HG02973 (cell line): ENCODE data around the gene PALM.
"Not testable (repeated sequence)": the region's sequence is repeated elsewhere in the genome, so short reads cannot be mapped to it uniquely, and the experiment has no call there.

ENCODE experiments used
- ATAC-seq: cut with Tn5 transposase; IDR thresholded peaks from one replicate; pipeline ENCODE4 v1.9.1; 2021; ENCODE audit warnings: moderate library complexity; ENCODE audit not compliant: unreplicated experiment

Gene PALM, protein sequence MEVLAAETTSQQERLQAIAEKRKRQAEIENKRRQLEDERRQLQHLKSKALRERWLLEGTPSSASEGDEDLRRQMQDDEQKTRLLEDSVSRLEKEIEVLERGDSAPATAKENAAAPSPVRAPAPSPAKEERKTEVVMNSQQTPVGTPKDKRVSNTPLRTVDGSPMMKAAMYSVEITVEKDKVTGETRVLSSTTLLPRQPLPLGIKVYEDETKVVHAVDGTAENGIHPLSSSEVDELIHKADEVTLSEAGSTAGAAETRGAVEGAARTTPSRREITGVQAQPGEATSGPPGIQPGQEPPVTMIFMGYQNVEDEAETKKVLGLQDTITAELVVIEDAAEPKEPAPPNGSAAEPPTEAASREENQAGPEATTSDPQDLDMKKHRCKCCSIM

GRCh38 chr19:708154-709143 is at the start of gene PALM:
Gene PALM (plus strand): TSS chr19:708935. CDS start chr19:709147, 212 bp downstream.
- ATAC-seq = no peak

DNA sequence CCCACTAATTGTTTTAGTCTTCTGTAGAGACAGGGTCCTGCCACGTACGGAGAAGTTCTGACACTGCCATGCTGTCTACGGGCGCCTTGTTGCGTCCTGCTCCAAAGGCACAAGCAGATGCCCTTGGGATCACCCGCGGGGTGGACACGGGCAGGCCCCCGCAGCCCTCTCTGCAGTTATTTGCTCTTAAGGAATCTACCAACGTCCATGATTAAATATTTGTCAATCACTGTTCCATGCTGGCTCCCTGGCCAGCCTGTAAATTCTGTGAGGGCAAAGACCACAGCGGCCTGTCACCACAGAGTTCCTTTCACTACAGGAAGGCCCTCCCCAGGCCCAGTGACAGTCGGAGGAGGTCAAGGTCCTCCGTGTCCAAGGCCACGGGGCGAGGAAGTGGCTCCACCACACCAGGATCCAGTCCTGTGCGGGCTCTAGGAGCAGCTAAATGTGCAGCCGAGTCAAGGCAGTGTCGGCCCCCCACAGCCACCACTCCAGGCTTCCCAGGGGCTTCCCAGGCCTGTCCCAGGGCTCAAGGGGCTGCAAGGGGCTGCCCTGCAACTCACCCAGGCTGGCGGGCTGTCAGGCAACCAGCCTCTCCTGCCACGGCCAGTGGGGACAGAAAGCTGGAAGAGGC is 47.8 kb upstream of the PALM start:
- ATAC-seq = no peak

DNA sequence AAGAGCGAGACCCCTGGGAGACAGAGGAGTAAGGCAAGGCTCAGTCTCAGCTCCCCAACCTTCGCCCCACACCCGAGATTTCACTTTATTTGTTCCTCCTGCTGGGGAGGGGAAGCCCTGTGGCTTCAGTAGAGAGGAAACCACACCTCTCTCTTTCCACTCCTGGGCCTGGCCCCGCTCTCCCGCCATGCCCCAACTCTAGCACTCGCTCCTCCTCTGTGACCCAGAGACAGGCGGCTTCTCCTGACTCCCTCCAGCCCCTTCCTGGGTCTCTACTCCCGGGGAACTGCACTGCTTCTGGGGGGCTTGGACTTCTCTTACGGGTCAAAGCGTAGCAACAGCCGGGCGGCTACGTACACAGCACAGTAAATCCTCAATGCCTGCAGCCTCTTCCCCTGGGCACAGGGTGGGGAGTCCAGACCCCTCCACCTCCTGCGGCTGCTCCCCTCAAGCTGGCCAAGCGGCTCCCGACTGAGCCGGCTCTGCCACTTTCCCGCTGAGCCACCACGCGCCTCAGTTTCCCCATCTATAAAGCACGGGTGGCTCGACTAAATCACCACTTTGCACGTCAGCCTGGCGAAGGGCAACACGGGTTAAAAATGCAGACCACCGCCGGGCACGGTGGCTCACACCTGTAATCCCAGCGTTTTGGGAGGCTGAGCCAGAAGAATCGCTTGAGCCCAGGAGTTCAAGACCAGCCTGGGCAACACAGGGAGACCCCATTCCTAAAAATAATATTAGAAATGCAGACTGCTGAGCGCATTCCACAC is 47.1 kb upstream of the PALM start:
- no peak for ATAC-seq

DNA sequence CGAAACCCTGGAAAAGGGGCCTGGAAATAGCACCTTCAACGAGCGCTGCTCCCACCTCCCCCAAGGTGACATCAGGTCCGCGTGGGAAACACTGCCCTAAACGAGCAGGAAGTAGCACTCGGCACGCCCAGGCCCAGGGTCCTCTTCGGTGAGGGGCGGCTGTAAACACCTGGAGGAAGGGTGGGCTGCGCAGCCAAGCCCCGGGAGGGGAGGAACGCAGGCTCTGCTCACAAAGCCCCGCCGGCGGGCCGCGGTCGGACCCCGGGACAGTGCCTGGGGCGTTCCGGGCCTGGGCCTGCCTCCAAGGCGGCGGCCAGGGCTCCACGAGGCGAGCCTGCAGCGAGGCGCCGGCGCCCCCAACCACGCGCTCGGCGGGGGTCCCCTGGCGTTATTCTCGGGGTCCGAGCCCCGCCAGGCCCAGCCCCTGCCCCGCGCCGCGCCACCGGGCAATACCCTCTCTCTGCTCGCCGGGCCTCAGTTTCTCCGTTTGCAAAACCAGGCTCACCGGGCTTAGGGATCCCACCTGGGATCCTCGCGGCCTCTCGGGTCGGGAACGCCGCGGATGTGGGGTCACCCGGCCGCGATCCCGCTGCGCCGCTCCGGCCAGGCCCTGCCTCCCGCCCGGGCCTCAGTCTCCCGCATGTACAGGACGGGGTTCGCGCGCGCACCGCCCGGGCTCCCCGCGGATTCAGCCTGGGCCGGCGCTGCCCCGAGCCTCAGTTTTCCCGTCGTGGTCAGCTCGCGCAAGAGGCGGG is 46.4 kb upstream of the PALM start:
- ATAC-seq = peak; percentile 2

GRCh38 chr19:662962-663681 is 45.6 kb upstream of the PALM start, which contains the start of gene RNF126:
Gene RNF126 (minus strand): TSS chr19:663214. CDS start chr19:663121, 93 bp downstream.
- peak; percentile 45 for ATAC-seq

DNA sequence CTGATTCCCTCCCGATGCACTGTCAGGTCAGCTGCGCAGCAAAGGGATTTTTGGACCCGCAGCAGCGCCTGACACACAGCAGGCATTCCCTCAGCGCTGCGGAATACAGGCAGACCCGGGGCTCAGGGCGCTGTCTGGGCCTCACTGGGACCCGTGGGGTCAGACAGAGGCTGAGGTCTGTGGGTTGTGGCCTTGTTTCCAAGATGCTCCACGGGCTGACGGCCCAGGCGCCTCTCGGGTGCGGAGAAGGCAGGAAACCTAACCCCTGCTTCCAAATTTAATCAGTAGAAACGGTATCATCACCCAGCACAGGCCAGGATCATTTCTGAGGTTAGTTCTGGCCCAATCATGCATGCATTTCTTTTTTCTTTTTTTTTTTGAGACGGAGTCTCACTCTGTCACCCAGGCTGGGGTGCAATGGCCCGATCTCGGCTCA is 45.0 kb upstream of the PALM start:
- ATAC-seq = no peak

- no peak for ATAC-seq
Measured at GRCh38 chr19:664913-665443, 43.8 kb upstream of the PALM start.

DNA sequence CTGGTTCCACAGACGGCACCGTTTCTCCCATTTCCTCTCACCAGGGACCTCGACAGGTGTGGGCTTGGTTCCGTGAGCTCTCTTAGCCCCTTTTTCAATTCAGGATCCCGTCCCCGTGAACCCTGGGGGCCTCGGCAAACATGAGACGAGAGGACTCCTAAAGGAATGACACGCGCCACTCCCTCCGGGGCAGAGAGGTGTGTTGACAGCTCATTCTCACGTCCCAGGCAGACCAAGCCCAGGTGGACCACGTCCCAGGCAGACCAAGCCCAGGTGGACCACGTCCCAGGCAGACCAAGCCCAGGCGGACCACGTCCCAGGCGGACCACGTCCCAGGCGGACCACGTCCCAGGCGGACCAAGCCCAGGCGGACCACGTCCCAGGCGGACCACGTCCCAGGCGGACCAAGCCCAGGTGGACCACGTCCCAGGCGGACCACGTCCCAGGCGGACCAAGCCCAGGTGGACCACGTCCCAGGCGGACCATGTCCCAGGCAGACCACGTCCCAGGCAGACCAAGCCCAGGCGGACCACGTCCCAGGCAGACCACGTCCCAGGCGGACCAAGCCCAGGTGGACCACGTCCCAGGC is 41.7 kb upstream of the PALM start:
- ATAC-seq = not testable (repeated sequence)

DNA sequence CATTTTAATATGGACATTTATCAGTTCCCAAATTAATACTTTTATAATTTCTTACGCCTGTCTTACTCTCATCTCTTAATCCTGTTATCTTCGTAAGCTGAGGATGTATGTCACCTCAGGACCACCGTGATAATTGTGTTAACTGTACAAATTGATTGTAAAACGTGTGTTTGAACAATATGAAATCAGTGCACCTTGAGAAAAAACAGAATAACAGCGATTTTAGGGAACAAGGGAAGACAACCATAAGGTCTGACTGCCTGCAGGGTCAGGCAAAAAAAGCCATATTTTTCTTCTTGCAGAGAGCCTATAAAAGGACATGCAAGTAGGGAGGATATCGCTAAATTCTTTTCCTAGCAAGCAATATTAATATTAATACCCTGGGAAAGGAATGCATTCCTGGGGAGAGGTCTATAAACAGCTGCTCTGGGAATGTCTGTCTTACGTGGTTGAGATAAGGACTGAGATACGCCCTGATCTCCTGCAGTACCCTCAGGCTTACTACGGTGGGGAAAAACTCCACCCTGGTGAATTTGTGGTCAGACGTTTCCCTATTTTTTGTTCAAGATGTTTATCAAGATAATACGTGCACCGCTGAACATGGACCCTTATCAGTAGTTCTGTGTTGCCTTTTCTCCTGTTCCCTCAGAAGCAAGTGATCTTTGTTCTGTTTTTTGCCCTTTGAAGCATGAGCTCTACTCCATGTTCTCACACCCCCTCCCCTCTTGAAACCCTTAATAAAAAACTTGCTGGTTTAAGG is 39.9 kb upstream of the PALM start:
- not testable (repeated sequence) for ATAC-seq

- no peak for ATAC-seq
Measured at GRCh38 chr19:670609-671075, 38.1 kb upstream of the PALM start.

- no peak for ATAC-seq
Measured at GRCh38 chr19:674282-675151, 34.2 kb upstream of the PALM start.

DNA sequence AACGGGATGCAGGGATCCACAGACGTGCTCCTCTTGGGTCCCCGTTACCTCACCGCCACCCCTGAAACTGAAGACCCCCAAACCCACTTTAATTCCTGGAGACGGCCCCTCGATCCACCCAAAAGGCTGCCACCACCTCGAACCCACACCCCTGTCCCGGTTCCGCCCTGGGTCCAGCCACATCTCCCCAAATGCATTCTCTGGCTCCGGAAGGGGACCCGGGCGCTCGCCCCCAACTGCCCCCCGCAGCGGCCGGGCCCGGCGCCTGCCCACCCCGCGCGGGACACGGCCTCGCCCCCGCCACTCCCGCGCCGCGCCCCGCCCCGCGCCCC is 32.8 kb upstream of the PALM start:
- no peak for ATAC-seq

GRCh38 chr19:676339-677105 is 32.2 kb upstream of the PALM start, which contains the start of gene FSTL3:
Gene FSTL3 (plus strand): TSS chr19:676392. CDS start chr19:676424, 32 bp downstream.
- ATAC-seq = no peak

- ATAC-seq = no peak
Measured at GRCh38 chr19:677201-677600, 31.5 kb upstream of the PALM start.

- ATAC-seq = no peak
Measured at GRCh38 chr19:677601-678436, 30.9 kb upstream of the PALM start.
